ENCODE data around the gene BABAM1. TPM values are rescaled to one million over a fixed set of nuclear protein-coding genes. Genes with fewer than 3 reads are reported as not detected.

The BABAM1 gene
- total and polyA plus RNA-seq, 8 donors, result 25.5 to 71.1 (median 33.0) TPM

- intact Hi-C loops (cut with DNase I), result no loop called here
- peak; percentile 65 to 88 (median 74) for ATAC-seq
Measured at GRCh38 chr19:17255150-17255621, 12.1 kb upstream of the BABAM1 start.

DNA sequence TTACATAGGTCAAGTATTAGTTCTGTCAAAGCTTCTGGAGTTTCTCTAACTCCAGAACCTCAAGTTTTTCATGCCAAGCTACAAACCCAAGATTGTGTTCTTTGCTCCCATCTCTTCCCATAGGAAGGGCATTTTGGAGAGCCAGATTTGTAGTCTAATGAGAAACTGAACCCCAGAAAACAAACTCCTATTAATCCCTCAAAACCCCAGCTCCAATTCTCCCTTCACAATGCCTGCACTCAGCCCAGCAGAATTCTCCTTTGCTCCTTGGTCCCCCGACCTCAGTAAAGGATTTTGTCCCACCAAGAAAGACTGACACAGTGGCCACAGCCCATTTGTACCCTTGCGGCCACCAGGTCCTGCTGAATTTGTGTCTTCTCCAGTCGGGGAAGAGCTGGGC, 11.1 kb upstream of the BABAM1 start:
- H3K4me3 ChIP-seq, result no peak overlapping the region
- no peaks in the 10 kb centered on the region for H3K27me3 ChIP-seq
- ATAC-seq (no peak), FAIRE-seq (no peak), DNase-seq (no peak)
- TF ChIP-seq, protein P1, sequence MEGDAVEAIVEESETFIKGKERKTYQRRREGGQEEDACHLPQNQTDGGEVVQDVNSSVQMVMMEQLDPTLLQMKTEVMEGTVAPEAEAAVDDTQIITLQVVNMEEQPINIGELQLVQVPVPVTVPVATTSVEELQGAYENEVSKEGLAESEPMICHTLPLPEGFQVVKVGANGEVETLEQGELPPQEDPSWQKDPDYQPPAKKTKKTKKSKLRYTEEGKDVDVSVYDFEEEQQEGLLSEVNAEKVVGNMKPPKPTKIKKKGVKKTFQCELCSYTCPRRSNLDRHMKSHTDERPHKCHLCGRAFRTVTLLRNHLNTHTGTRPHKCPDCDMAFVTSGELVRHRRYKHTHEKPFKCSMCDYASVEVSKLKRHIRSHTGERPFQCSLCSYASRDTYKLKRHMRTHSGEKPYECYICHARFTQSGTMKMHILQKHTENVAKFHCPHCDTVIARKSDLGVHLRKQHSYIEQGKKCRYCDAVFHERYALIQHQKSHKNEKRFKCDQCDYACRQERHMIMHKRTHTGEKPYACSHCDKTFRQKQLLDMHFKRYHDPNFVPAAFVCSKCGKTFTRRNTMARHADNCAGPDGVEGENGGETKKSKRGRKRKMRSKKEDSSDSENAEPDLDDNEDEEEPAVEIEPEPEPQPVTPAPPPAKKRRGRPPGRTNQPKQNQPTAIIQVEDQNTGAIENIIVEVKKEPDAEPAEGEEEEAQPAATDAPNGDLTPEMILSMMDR (IDR thresholded peaks at IDR 0.05), result no peak
- no peaks in the 10 kb centered on the region for H3K9me3 ChIP-seq
- peak overlapping the region in 1 of 4 donors; percentile 70 for H3K27ac ChIP-seq
- 93 to 97% methylated on average over 3 of the region's 3 CpGs for WGBS, 2 donors
- peaks cover 4 to 22% (median 9%) of the 10 kb centered on the region in 3 donors for H3K4me1 ChIP-seq
- intact Hi-C loops (cut with DNase I), result no loop called here
- H3K36me3 ChIP-seq, result no peaks in the 10 kb centered on the region

More at GRCh38 chr19:17255150-17255621, 12.1 kb upstream of the BABAM1 start:
- H3K36me3 ChIP-seq, result no peaks in the 10 kb centered on the region
- DNase-seq (peak in 5 of 6 donors; percentile 53 to 84 (median 69)), FAIRE-seq (no peak)
- peaks cover 0 to 17% (median 9%) of the 10 kb centered on the region in 3 donors for H3K4me1 ChIP-seq
- no peaks in the 10 kb centered on the region for H3K9me3 ChIP-seq
- H3K4me3 ChIP-seq, result no peak overlapping the region
- no peaks in the 10 kb centered on the region for H3K27me3 ChIP-seq
- H3K27ac ChIP-seq, result peak overlapping the region; percentile 38 to 70 (median 54)
- TF ChIP-seq, protein P1 (IDR thresholded peaks at IDR 0.05), result no peak
- WGBS, 2 donors, result 19 to 39% methylated on average over 17 to 18 of the region's 18 CpGs

DNA sequence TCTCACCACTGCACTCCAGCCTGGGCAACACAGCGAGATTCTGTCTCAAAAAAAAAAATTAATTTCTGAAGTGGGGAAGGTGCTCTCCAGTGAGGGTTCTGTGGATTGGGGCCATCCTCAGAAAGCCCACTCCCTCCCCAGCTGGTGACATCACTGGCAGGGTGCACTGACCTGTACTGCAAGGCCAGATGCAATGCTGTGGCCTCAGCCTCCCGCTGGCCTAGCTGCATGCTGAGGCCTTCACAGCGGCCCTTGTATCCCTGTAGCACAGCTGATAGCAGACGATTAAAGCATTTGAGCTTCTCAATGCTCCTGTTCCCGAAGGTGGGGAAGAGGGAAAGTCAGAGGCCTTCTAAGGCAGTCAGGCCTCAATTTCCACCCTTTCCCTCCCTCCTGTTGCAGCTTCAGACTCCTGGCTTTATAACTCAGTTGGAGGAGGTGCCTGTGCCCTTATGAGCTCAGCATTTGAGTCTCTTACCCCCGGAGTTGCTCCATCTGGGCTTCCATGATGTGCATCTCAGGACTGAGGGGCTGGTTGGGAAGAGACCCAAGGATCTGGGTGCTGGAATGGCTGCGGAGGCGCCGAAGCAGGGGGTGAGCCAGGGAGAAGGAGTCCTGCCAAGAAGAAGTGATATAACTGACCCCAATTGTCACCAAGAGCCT, 8.0 kb upstream of the BABAM1 start:
- Histone ChIP-seq H3K27ac (peak overlapping the region; percentile 54 to 66 (median 58)), H3K9me3 (no peaks in the 10 kb centered on the region), H3K4me3 (peak overlapping the region in 1 of 4 donors; percentile 6), H3K27me3 (no peaks in the 10 kb centered on the region), H3K36me3 (no peaks in the 10 kb centered on the region), H3K4me1 (peaks cover 4 to 22% (median 9%) of the 10 kb centered on the region in 3 donors)
- intact Hi-C loops (cut with DNase I), result no loop called here
- ATAC-seq, result no peak
- peak in 1 of 6 donors; percentile 51 for DNase-seq
- FAIRE-seq, result no peak
- TF ChIP-seq, protein P1 (IDR thresholded peaks at IDR 0.05), result no peak
- WGBS, 2 donors, result 49 to 72% methylated on average over 9 of the region's 9 CpGs

DNA sequence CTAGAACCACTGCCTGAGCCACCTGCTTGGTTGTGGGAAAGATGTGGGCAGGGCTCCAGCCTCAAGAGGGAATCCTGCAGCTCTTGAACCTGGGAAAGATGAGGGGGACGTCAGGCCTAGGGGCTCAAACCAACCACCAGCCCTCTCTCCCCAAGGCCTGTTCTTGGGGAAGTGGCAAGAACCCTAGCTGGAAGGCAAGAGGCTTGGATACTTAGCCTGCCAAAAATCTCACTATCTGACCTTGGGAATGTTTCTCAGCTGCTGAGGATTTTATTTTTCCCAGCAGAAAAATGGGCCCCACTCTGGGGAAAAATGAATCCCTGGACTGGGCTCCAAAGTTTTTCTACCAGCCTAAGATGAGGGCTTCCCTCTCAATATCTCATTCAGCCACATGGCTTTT, 7.3 kb upstream of the BABAM1 start:
- no peaks in the 10 kb centered on the region for H3K9me3 ChIP-seq
- DNase-seq (peak in 3 of 6 donors; percentile 46 to 67 (median 63)), FAIRE-seq (no peak), ATAC-seq (peak; percentile 68 to 76 (median 70))
- TF ChIP-seq, protein P1 (IDR thresholded peaks at IDR 0.05), result no peak
- peak overlapping the region; percentile 54 to 66 (median 58) for H3K27ac ChIP-seq
- H3K4me1 ChIP-seq, result peaks cover 4 to 22% (median 9%) of the 10 kb centered on the region in 3 donors
- intact Hi-C loops (cut with DNase I), result no loop called here
- H3K4me3 ChIP-seq, result peak overlapping the region in 1 of 4 donors; percentile 6
- 26 to 28% methylated on average over 1 of the region's 1 CpG for WGBS, 2 donors
- no peaks in the 10 kb centered on the region for H3K36me3 ChIP-seq
- H3K27me3 ChIP-seq, result no peaks in the 10 kb centered on the region

GRCh38 chr19:17260842-17261325, 6.4 kb upstream of the BABAM1 start:
- TF ChIP-seq, protein P1 (IDR thresholded peaks at IDR 0.05), result peak; percentile 83 to 93 (median 87)
- Histone ChIP-seq H3K4me1 (peaks cover 4 to 19% (median 9%) of the 10 kb centered on the region in 3 donors), H3K36me3 (no peaks in the 10 kb centered on the region), H3K9me3 (no peaks in the 10 kb centered on the region), H3K27ac (peak overlapping the region in 3 of 4 donors; percentile 51 to 66 (median 54)), H3K4me3 (no peak overlapping the region), H3K27me3 (no peaks in the 10 kb centered on the region)
- peak; percentile 82 to 95 (median 91) for DNase-seq
- ATAC-seq, result peak; percentile 92 to 95 (median 93)
- FAIRE-seq, result no peak
- 9 to 10% methylated on average over 15 of the region's 15 CpGs for WGBS, 2 donors
- intact Hi-C loops (cut with DNase I), result no loop called here

All from pancreas (tissue), 10 donors.